Muscle of arm (tissue), 12 donors: Measurements from ENCODE around the gene ATP2C2. TPM values are rescaled to one million over a fixed set of nuclear protein-coding genes. Genes with fewer than 3 reads are reported as not detected.
"Not testable (repeated sequence)": the region's sequence is repeated elsewhere in the genome, so short reads cannot be mapped to it uniquely, and the experiment has no call there.

ENCODE experiments used
- DNase-seq: peaks from one replicate; pipeline ENCODE4 v3.0.0-alpha.2; 2013
- polyA plus RNA-seq, 12 donors: library from polyadenylated mRNA; unstranded; fragments of 120-200 nt; gene quantifications; one replicate each; pipeline ENCODE4 v1.2.1, GENCODE V29; 2013; ENCODE audit not compliant: insufficient read length in 12 of 12

Gene ATP2C2
- polyA plus RNA-seq, 12 donors, result 0.22 to 10.4 (median 0.58) TPM; not detected in 1

DNA sequence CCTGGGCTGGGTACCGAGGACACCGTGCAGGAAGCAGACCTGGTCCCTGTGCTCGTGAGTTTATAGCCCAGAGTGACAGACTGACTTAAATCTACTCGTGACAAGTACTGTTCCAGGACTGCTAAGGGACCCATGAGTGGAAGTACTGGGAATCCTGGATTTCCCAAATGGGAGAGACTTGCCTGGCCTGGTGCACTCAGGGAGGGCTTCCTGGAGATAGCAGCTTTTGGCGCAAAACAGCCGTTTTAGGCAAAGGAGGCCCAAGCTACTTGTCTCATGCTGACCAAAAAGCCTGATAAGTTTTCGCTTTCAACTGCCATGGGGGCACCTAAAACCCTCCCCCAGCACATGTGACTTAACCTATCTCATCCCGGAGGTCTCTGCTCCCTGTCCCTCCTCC lies 51.4 kb downstream of the ATP2C2 start:
- DNase-seq, result no peak

DNA sequence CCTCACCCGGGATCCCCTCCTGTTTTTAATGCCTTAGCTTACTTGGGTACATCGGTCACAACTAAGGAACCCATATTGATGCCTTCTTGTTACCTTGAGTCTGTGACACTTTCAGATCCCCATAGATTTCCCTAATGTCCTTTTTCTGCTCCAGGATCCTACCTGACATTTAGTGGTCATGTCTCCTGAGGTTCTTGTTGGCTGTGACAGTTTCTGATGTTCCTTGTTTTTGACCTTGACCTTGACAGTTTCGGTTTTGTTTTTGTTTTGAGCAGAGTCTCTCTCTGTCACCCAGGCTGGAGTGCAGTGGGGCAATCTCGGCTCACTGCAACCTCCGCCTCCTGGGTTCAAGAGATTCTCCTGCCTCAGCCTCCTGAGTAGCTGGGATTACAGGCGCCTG lies 52.2 kb downstream of the ATP2C2 start:
- not testable (repeated sequence) for DNase-seq

DNA sequence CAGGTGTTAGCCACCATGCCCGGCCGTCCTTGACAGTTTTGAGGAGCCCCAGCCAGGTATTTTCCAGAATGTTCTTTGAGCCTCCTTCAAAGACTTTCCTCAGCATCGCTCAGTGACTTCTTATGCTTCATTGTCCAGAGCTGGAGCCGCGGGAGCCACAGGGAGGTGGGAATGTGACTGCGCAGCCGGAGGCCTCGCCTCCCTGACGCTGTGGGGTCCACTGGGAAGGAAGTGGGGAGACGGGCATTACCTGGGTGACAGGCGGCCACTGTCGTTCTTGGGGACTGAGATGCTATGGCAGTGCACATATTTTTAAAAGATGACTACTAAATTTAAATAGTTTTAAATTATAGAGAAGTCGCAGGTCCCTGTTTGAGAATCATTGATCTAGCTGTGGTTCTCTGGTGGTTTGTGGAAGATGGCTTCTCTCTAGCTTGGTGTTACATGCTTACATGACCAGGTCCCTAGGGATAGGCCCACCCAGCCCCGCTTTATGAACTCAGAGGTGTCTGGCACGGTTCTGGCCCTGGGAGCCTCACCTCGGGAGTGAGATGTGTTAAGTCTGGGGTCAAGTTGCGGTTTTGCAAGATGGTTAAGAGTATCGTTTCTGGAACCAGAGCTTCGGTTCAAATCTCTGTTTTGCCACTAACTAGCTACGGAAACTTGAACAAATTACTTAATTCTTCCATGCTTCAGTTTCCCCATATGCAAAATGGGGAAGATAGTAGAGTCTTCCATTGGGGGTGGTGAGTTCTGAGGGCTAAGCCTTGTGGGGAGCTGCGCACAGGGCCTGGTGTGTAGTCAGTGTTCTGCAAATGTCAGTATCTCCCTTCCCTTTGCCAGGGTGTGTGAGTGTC lies 53.0 kb downstream of the ATP2C2 start:
- DNase-seq, result no peak

DNA sequence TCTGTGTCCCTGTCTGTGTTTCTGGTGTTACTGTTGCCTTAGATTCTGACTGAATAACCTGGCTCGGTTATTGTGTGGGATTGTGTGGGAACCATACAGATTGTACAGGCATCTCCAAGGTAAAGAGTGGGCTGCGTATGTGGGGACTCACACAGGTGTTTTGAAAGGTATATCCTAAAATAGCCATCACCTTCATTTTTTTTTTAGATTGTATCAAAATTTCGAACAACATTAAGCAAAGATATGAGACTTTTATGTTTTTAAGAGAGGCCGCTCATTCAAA lies 53.5 kb downstream of the ATP2C2 start:
- no peak for DNase-seq

DNA sequence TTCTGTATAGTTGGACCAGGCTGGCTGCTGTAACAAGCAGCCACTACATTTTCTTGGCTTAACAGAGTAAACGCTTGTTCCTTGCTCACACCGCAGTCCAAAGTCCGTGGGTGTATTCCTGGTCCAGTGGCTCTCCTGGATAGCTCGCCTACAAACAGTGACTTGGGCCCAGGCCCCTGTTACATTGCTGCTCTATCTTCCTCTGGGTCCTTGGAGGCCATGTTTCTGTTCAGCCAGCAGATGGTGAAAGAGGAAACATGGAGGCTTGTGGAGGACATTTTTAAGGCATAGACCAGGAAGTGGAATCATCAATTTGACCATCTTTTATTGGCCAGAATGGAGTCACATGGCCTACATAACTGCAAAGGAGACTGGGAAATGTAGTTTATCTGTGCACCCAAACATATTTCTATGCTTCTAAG lies 55.1 kb downstream of the ATP2C2 start:
- DNase-seq, result no peak

DNA sequence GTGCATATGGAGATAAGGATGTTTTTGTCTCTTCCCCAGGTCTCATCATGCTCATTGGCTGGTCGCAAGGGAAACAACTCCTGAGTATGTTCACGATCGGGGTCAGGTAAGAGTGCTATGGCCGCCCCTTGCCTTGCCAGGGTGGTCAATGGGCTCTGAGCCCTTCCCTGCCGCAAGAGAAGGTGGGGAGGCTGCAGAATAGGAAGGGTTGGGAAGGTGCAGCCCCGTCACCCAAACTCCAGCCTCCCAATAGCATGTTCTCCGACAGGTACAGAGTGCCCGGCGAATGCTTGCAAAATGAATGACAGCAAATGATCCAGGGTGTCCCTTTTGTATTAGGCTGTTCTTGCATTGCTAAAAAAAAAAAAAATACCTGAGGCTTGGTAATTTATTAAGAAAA lies 57.4 kb downstream of the ATP2C2 start:
- no peak for DNase-seq

DNA sequence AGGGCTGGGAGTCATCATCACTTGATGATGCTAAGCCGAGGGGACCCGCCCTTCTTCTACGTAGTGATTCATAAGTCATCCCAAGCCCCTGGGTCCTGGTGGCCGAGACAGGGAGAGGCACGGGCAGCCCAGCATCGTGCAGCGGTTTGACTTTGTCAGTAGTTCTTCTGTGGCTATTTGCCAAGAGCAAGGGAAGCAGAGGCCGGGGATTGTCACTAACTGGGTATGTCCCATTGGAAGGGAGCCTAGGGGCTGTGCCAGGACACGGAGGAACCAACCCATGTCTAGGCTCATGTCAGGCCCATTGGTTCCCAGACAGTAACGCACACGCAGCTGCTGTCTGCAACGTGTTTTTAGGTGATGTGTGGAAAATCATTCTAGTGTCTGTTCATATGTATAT lies 58.5 kb downstream of the ATP2C2 start:
- no peak for DNase-seq

DNA sequence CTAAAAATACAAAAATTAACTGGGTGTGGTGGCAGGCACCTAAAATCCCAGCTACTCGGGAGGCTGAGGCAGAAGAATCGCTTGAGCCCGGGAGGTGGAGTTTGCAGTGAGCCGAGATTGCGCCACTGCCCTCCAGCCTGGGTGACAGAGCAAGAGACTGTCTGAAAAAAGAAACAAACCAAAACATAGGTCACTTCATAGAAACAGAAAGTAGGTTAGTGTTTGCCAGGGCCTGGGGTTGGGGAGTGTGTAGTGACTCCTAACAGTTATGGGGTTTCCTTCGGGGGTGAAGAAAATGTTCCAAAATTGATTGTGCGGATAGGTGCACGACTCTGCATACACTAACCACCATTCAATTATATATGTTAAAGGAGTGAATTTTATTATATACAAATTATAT lies 59.2 kb downstream of the ATP2C2 start:
- DNase-seq, result no peak

DNA sequence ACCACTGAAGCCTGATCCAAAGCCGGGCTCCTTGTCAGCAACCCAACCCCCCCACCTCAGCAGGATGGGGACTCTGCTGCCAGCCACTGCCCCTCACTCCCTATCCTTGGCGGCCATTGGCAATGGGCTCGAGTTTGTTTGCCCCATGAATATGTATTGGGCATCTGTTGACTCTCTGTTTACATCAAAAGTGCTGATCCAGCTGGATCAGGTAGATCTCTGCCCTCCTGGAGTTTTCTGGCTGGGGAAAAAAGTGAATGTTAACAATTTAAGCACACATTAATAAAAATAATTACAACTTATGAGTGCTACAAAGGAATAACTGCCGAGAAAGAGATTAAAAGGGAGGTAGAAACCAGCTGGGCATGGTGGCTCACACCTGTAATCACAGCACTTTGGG lies 62.5 kb downstream of the ATP2C2 start:
- DNase-seq, result no peak

DNA sequence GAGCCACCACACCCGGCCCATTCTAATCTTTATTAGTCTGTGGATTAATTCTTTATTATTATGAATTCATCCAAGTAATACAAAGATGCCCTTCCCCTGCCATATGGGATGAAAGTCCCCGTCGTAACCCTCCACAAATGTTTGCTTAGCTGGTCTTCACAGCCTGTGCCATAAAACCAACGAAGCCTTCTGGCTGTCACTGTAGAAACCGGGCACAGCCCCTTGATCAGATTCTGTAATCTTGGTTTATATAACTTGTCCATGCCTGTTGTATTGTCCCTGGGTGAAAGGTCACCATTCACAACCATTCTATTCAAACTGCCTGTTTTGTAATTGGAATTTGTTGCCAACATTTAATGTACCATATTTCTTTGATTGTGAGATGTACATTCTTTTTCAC lies 66.5 kb downstream of the ATP2C2 start:
- DNase-seq, result no peak

DNA sequence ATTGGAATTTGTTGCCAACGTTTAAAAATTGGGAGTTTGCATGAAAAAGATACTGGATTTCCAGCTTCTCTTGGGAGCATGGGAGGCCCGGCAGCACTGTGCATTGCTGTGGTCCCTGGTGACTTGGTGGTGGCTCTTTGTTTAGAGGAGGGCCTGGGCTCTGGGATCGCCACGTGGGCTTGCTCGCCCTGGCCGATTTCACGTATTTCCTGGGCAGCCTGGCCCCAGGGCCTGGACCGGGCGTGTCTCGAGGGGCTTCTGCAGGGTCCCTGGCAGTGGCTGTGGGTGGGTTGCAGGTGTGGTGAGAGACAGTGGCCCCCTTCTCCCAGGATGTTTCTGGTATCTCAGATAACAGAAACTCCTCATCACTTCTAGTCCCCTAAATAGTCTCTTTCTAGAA lies 67.9 kb downstream of the ATP2C2 start:
- DNase-seq, result no peak

DNA sequence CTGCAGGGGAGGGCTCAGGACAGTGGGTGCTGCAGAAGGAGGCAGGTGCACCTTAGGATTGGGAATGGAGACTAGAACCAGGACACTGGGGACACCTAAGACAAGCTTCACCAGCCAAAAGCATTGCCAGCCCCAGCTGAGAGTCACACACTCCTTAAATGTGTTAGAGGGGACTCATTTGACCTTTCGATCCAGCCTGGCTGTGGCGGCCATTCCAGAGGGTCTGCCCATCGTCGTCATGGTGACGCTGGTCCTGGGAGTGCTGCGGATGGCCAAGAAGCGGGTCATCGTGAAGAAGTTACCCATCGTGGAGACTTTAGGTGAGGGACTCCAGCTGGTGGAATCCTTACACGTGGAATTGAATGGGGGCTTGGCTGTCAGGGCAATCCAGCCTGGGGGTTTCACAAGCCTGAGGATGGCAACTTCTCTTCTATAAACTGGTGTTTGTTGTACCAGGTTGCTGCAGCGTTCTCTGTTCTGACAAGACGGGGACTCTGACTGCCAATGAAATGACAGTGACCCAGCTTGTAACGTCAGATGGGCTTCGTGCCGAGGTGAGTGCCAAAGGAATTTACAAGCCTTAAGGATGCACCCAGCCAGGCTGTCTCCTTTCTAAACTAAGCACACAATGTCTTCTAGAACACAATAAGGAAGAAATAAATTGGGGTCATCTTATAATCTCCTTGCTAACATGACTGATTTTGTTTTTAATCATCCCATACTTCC lies 70.8 kb downstream of the ATP2C2 start:
- no peak for DNase-seq

DNA sequence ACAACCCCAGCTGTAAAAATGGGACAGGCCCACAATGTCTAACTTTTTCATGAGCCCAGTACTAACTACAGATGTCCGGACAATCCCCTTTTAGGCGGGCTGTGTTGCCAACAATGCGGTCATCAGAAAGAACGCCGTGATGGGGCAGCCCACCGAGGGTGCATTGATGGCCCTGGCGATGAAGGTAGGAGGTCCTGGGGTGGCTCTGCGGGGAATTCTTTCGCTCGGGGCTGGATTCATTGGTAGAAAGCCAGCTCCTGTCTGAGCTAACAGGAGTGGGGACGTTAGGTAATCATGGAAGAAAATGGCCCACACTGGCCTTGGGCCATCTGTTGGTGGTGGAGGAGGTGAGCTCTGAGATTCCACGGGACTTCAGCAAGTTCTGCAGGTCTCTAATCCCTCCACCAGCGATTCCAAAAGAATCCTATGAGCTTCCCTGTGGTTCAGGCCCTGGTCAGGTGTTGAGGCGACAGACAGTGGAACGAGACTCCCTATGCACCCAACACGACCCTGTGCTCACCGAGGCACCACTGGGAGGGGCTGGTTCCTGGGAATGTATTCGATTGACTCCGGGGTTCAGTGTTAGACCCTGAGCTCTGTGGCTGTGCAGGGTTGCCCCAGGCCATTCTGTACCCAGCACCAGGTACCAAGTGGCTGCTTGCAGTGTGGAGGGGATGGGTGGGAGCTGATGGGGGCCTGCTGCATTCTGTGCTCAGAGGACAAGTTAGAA lies 74.2 kb downstream of the ATP2C2 start:
- no peak for DNase-seq

DNA sequence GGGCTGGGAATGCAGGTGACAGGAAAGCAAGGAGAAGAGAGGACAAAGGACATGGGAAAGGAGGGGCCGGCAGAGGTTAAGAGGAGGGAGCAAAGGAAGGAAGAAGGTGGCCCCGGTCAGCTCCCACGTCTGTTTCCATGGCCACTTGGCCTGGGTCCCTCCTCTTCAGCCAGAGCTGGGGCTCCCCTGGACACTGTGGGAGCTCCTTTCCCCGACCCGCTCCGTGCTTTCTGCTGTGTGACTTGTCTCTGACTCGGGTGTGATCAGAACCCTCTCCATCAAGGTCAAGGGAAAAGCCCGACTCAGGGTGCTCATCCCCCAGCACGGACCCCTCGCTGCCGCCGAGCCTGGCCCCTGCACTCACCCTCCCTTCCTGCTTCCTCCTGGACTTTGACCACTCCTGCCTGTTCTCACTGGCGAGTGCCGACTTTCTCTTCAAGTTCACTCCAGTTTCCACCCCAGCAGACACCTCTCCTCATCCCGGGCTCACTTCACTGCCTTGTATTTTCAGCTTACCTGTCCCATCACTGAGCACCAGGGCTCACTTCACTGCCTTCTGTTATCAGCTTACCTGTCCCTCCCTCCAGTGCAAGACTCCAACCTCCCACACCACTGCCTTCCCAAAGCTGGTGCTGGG lies 74.9 kb downstream of the ATP2C2 start:
- no peak for DNase-seq

DNA sequence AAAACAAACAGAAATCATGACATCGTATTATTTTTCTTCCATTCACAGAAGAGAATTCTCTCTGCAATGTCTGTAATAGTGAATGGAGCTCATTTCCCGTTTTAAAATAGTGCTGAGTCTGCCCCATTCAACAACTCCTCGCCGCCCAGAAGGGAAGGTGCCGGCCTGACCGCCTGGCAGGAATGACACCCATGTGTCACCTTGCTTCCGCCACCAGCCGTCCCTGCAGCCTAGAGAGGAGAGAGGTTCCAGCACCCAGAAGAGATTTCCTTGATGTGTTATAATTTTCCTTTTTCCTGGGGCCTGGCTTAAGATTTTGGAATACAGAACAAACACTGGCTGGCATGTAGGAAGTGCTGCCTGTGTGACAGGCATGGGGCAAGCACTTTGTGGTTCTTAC lies 76.1 kb downstream of the ATP2C2 start:
- DNase-seq, result no peak

DNA sequence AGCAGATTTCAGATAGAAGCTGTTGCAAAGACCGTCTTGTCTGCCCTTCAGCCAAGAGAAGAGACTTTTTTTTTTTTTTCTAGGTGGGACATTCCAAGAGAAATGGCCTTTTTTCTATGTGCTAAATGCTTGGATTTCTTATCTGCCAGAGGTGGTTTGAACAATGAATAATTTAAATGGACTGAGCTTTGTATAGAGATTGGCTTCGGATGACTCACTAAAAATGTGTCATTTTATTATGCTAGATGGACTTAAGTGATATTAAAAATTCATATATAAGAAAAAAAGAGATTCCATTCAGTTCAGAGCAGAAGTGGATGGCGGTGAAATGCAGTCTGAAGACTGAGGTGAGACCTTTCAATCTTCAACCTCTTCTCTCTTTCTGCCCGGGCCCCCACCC lies 77.7 kb downstream of the ATP2C2 start:
- DNase-seq, result no peak

DNA sequence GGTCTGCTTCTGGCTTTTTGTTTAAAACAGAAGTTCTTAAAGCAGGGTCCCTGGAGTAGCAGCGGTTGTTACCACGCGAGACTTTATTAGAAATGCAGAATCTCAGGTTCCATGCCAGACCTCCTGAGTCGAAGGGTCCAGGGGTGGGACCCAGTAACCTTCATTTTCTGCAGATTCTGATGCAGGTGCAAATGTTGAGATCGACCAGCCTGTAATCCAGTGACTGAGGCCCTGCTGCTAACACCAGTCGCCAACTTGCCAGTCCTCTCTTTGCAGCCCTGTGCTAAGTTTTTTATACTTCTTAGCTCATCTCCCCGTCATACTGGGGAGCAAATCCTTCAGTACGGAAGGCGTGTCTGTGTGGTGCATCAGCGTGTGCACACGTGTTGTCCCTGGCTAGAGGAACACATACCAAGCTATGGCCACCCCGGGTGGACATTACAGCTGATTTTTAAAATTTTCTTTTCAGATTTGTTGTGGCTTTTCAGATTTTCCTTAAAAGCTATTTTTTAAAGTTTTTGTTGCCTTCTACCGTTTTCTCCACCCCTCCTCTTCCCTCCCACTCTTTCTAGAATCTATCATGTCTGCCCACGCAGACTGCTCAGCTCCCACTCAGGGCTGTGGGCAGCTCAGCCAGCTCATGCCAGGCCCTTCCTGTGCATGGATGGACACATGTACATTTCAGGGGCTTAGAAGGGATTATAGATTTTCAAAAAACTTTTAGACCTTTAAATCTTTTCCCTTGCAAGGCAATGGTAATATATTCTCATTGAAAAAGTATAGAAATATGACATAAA lies 78.5 kb downstream of the ATP2C2 start:
- DNase-seq, result no peak

DNA sequence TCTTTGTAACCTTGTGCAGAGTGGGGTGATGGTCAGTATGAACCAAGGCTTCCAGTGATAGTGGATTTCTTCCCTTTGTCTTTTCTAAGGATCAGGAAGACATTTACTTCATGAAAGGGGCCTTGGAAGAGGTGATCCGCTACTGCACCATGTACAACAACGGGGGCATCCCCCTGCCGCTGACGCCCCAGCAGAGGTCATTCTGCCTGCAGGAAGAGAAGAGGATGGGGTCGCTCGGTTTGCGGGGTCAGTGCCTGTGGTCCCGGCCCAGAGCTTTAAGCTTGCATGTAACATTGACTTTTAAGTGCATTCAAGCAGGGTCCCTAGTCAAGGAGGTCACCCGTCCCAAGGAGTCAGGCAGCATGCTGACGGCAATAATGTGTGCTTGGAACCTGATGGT lies 80.1 kb downstream of the ATP2C2 start:
- no peak for DNase-seq

DNA sequence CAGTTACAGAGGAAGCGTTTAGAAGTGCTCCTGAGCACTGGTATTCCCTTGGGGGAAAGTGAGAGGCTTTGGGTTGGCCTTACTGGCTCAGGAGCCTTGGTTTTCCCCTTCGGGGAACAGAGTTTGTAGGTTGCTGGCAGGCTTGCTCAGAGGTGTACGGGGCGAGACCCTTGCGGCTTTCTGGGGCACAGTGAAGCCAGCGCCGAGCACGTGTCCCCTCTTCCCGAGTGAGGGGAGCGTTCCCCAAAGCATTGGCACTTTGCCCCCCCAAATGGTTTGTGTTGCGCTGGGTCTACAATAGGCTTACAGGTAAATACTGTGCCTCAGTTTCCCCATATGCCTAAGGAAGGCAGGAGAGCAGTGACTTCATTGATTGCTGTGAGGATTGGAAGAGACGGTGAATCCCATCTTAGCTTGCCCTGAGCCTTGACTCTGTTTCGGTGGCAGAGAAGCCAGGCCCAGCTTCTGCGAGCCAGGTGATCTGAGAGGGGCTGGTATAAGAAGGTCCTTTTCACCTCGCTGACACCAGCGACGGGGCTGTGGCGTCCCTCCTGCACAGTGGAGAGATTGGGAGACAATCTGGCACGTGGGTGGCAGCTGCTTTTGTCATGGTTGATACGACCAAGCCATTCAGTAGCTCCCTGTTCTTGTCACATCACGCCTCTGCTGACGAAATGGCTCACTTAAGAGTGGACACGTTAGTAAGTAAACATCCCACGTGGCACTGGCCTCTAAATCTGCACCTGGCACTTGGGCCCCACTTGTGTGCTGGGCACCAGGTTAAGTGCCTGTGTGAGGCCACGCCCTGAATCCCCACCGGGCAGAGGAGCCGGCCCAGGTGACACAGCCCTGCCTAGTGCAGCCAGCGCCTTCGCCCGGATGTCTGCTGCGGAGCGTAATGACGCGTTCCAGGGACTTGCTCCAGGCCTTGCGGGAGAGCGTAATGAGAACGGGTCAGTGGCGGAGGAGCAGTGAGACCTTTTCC lies 81.1 kb downstream of the ATP2C2 start:
- no peak for DNase-seq

DNA sequence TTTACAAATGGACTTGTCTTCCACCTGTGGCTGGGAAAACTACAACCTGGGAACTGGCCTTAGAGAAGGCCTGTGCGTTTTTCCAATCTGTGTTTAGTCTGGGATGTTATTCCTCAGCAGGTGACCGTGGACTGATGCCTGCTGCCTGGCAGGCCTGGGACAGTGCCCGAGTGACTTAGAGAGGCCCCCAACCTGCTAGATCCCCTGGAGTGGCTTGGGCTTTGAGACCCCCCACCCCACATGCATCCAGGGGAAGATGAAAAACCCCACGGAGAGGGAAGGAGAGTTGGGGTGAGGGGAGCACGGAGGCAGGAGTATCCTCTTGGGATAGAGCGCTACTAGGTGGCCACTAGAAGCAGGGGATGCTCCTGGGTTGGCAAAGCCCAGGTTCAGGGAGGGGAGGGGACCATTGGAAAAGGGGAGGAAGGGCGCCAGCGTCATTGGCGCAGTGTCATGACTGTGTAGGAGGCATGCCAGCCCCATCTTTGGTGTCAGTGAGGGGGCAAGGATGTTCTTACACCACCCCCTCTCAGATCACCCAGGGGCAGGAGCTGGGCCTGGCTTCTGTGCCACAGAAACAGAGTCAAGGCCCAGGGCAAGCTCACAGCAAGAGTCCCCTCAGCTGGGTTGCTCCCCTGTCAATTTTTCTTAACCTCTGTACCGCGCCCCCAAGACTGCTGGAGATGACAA lies 82.0 kb downstream of the ATP2C2 start:
- no peak for DNase-seq
